ENCODE measurements around the gene ZNF354C.

The ZNF354C gene

GRCh38 chr5:179060116-179061008 is at the start of gene ZNF354C:
ZNF354C (plus strand) TSS chr5:179060373; CDS start chr5:179062069, 1,696 bp downstream.
- Histone ChIP-seq H3K4me1 (ENCODE audit: insufficient read depth, poor library complexity, severe bottlenecking) (no peaks in the 10 kb centered on the region), H3K4me3 (ENCODE audit: severe bottlenecking) (peak within 1 kb of the TSS; percentile 61), H3K36me3 (ENCODE audit: low read depth) (peaks cover 31% of the 10 kb centered on the region), H3K27ac (ENCODE audit: poor library complexity, severe bottlenecking) (peak within 1 kb of the TSS; percentile 6), H3K27me3 (ENCODE audit: insufficient read depth, poor library complexity, severe bottlenecking) (no peaks in the 10 kb centered on the region), H3K9me3 (ENCODE audit: severe bottlenecking) (peaks cover 3% of the 10 kb centered on the region)
- DNase-seq (ENCODE audit: low spot score) (peak; percentile 92), ATAC-seq (ENCODE audit: low read depth) (peak; percentile 99)
- no peak for TF ChIP-seq CTCF (IDR thresholded peaks at IDR 0.05; ENCODE audit: poor library complexity, severe bottlenecking)

DNA sequence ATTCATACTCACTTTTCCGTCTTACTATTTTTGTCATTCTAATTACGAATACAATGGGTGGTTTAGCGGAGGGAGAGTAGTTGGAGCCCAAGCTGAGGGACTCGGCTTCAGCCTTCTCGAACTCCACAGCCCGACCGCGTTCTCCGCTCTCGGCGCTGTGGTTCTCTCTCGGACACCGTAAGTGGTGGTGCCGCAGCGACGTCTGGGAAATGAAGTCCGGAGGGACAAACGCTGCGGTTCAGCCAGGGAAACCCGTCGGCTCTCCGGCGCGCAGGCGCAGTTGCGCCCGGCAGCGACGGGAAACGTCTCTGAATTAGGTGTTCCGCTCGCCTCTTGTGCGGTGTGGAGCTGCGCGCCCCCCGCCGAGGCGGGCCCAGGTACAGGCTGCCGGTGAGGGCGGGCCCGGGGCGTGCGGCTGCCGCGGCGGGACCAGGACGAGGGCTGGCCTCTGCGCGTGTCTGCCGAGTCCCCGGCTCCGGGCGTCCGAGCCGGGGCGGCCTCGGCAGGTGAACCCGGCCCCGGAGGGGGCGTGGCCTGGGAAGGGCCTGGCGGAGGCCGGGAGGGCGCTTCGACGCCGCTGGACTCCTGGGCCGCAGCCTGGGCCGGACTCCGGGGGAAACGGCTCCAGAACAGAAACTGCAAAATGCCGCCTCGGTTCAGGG is 36.5 kb upstream of the ZNF354C start, which contains the start of gene ZNF879:
Gene ZNF879 (plus strand): TSS at position 277 of the 662 bp plus-strand sequence. CDS start 1,201 bp downstream, outside the sequence.
- no peaks in the 10 kb centered on the region for H3K9me3 ChIP-seq (ENCODE audit: severe bottlenecking)

DNA sequence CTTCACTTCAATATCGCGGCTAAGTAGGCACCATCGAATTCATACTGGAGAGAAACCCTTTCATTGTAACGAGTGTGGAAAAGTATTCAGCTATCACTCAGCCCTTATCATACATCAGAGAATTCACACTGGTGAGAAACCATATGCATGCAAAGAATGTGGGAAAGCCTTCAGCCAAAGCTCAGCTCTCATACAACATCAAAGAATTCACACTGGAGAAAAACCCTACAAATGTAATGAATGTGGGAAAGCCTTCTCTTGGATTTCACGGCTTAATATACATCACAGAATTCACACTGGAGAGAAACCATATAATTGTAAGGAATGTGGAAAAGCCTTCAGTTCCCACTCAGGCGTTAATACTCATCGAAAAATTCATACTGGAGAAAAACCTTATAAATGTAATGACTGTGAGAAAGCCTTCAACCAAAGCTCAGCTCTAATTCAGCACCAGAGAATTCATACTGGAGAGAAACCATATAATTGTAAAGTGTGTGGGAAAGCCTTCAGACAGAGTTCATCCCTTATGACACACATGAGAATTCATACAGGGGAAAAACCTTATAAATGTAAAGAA is 27.1 kb upstream of the ZNF354C start:
- no peaks in the 10 kb centered on the region for H3K4me1 ChIP-seq (ENCODE audit: insufficient read depth, poor library complexity, severe bottlenecking)
- no peak for DNase-seq (ENCODE audit: low spot score)
- no peaks in the 10 kb centered on the region for H3K27me3 ChIP-seq (ENCODE audit: insufficient read depth, poor library complexity, severe bottlenecking)
- H3K9me3 ChIP-seq (ENCODE audit: severe bottlenecking), result peaks cover 47% of the 10 kb centered on the region
- no peak overlapping the region for H3K4me3 ChIP-seq (ENCODE audit: severe bottlenecking)
- peaks cover 56% of the 10 kb centered on the region for H3K36me3 ChIP-seq (ENCODE audit: low read depth)
- TF ChIP-seq CTCF (IDR thresholded peaks at IDR 0.05; ENCODE audit: poor library complexity, severe bottlenecking), result no peak
- no peak for ATAC-seq (ENCODE audit: low read depth)
- H3K27ac ChIP-seq (ENCODE audit: poor library complexity, severe bottlenecking), result no peak overlapping the region

More for the DNA sequence above, 36.5 kb upstream of the ZNF354C start, which contains the start of gene ZNF879:
- DNase-seq (ENCODE audit: low spot score) (peak; percentile 96), ATAC-seq (ENCODE audit: low read depth) (peak; percentile 93)
- Histone ChIP-seq H3K27me3 (ENCODE audit: insufficient read depth, poor library complexity, severe bottlenecking) (no peaks in the 10 kb centered on the region), H3K4me3 (ENCODE audit: severe bottlenecking) (peak within 1 kb of the TSS; percentile 61), H3K36me3 (ENCODE audit: low read depth) (peaks cover 34% of the 10 kb centered on the region), H3K4me1 (ENCODE audit: insufficient read depth, poor library complexity, severe bottlenecking) (peaks cover 2% of the 10 kb centered on the region), H3K27ac (ENCODE audit: poor library complexity, severe bottlenecking) (peak within 1 kb of the TSS; percentile 29)
- TF ChIP-seq CTCF (IDR thresholded peaks at IDR 0.05; ENCODE audit: poor library complexity, severe bottlenecking), result no peak

- TF ChIP-seq CTCF (IDR thresholded peaks at IDR 0.05; ENCODE audit: poor library complexity, severe bottlenecking), result no peak
- no peak for DNase-seq (ENCODE audit: low spot score)
- Histone ChIP-seq H3K4me1 (ENCODE audit: insufficient read depth, poor library complexity, severe bottlenecking) (no peaks in the 10 kb centered on the region), H3K4me3 (ENCODE audit: severe bottlenecking) (no peak overlapping the region), H3K27me3 (ENCODE audit: insufficient read depth, poor library complexity, severe bottlenecking) (no peaks in the 10 kb centered on the region), H3K27ac (ENCODE audit: poor library complexity, severe bottlenecking) (no peak overlapping the region), H3K36me3 (ENCODE audit: low read depth) (no peaks in the 10 kb centered on the region), H3K9me3 (ENCODE audit: severe bottlenecking) (peaks cover 8% of the 10 kb centered on the region)
- no peak for ATAC-seq (ENCODE audit: low read depth)
These were observed 15.4 kb upstream of the ZNF354C start for GRCh38 chr5:179044765-179045164.
